GM19467 (cell line): ENCODE measurements around the gene PPP2R5C.
"Not testable (repeated sequence)": the region's sequence is repeated elsewhere in the genome, so short reads cannot be mapped to it uniquely, and the experiment has no call there.

Source experiments
- ATAC-seq: cut with Tn5 transposase; IDR thresholded peaks from one replicate; pipeline ENCODE4 v1.9.1; 2021; ENCODE audit warnings: mild to moderate bottlenecking, moderate library complexity; ENCODE audit not compliant: unreplicated experiment

PPP2R5C gene

DNA sequence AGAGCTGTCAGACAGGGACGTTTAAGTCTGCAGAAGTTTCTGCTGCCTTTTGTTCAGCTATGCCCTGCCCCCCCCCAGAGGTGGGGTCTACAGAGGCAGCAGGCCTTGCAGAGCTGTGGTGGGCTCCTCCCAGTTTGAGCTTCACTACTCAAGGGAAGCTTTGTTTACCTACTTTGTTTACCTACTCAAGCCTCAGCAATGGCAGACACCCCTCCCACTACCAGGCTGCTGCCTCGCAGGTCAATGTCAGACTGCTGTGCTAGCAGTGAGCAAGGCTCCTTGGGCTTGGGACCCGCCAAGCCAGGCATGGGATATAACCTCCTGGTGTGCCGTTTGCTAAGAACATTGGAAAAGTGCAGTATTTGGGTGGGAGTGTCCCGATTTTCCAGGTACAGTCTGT lies 11.8 kb upstream of the PPP2R5C start:
- ATAC-seq, result not testable (repeated sequence)

GRCh38 chr14:101754893-101755292 lies 6.6 kb upstream of the PPP2R5C start:
- no peak for ATAC-seq

DNA sequence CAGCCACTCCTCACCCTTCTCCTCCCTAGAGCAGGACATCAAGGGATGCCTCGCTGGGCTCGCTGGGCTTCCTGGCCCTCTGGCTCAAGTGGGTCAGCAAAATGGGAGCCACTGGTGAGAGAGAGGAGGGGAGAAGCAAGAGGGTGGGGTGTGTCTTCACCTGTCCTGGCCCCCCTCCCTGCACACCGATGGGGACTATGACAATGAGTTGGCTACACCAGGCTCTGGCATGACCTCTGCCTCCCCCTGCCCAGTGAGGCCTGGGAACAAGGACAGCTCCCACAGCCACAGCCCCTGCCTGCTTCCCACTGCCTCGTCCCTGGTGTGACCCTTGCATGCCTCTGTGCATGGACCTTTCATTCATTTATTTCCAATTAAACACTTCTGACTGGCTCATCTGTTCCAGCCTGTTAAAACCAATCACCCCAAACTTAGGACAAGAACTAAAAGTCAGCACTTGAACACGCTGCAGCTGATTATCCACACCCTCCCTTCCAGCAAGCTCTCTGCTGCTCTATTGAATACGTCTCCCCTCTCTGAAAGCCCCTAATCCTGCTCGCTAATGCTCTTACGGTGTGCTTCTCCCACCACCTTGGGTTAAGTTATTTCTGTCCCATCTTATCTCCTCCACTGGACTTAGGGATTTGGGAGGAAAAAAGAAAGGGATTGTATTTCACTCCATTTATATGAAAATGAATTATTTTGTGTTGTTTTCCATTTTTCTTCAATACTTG lies 5.8 kb upstream of the PPP2R5C start:
- ATAC-seq, result no peak

DNA sequence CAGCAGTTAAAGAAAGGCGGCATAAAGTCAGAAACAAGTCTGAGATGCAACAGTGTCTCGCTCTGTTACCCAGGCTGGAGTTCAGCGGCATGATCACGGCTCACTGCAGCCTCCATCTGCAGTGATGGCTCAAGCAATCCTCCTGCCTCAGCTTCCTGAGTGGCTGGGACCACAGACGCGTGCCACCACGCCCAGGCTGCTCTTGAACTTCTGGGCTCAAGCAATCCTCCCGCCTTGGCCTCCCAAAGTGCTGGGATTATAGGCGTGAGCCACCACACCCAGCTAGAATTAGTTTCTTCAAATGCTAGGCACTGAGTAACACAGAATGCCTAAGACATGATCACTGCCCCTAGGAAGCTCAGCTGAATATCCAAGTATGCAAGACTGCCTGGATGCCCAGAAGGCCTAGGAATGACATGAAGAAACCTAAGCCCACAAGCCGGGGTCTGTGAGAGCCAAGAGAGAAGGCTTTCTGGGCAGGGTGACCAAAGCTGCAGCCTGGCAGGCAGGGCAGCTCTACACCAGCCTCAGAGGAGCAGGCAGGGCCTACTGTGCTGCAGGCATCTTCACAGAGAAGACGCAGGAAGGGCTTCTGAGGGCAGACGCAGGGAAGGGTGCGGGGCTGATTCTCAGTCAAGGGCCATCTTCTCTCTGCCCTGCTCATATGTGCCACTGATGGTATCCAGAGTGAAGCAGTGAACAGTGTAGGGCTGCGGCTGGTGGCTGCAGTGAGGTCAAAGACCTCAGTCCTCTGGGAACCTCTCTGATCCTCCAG lies 4.3 kb upstream of the PPP2R5C start:
- no peak for ATAC-seq

DNA sequence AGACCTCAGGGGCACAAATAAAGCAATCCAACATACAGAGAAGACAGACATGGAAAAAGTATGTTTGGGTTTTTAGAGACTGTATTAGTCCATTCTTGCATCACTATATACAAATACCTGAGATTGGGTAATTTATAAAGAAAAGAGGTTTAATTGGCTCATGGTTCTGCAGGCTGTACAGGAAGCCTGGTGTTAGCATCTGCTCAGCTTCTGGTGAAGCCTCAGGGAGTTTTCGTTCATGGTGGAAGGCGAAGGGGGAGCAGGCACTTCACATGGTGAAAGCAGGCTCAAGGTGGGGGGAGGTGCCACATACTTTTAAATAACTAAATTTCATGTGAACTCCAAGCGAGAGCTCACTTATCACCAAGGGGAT lies 3.7 kb upstream of the PPP2R5C start:
- ATAC-seq, result no peak

- no peak for ATAC-seq
Observed at GRCh38 chr14:101758913-101759593, 2.5 kb upstream of the PPP2R5C start.

DNA sequence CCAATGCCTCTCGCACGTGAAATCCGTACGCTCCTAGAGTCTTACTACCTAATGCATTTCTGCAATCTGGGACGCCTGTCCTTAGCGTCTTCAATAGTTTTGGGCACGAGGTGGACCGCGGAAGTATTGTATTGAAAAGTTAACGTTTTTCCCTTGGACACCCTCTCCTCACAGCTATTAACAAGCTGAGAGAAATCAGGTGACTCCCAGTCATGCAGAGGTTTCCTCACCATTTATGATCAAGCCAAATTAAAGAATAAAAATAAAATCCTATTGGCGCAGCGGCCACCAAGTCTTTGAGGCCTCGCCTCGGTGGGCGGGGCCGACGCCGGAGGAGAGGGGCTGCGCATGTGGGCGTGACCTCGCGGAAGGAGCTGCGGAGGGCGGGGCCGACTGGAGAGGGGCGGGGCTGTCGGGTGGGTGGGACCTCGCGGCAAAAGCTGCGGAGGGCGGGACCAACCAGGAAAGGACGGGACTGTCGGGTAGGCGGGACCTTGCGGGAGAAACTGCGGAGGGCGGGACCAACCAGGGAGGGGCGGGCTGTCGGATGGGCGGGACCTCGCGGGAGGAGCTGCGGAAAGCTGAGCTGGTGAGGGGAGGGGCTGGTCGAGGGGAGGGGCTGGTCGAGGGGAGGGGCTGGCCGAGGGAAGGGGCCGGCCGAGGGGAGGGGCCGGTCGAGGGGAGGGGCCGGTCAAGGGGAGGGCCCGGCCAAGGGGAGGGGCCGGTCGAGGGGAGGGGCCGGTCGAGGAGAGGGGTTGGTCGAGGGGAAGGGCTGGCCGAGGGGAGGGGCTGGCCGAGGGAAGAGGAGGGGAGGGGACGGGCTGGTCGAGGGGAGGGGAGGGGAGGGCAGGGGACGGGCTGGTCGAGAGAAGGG lies 1.1 kb upstream of the PPP2R5C start:
- peak; percentile 55 for ATAC-seq

DNA sequence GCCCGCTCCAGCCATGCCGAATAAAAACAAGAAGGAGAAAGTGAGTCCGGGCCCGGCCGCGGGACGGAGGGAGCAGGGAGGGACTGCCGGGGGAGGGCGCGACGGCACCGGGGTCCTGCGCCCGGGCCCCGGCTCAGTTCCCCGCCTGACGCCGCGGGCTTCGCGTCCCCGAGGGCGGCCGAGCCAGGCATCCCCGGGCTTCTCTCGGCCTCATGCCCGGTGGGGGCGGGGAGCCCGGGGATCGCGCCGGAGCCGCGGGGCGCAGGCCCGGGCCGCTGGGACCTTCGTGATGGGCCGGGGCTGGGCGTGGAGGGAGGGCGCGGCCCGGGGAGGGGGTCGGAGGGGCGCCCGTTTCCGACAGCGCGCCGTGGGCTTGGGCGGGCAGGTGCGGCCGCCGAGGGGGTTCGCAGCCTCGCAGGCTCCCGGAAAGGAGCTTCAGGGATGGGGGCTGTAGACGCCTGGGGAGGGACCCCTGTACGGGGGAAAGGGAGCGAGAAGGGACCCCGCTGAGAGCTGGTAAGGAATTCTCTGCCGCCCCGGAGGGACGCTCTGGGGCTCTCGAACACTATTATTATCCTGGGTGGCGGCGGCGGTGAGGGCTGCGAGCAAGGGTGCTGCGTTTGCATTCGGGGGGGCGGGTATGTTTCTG lies 496 bp downstream of the PPP2R5C start:
- no peak for ATAC-seq

- no peak for ATAC-seq
Observed at GRCh38 chr14:101762530-101763101, 1.1 kb downstream of the PPP2R5C start.

DNA sequence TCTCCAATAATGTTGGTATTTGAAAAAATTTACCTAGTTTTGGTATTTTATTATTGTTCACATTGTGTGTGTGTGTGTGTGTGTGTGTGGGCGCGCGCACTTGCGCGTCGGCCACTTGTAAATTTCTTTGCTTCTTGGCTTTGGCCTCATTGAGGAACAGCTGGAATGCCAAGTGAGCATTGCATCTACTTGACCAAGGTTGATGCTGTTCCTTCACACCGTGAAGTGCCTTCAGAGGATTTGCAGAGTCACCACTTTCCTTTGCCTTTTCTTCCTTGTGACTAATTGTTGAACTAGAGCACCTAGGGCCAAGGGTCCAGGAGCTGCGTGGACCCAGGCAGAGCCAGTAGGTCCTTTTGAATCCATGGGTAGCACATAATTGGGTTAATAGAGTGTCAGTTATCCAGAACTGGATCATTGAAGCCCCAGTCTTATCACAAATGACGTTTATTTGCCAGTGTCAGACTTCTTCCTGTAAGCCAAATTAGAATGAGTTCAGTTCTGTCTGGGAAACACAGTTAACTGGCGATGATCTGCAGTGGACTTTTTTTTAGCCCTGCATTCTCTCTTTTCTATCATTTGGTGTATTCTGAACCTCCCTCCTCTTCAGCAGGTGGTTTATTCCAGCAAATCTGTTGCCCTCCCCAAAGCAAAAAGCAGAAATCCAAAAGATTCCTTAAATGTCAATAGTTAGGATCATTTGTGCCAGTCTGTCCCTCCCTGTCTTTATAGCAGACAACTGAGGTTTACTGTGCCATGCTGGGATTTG lies 2.6 kb downstream of the PPP2R5C start:
- no peak for ATAC-seq

- no peak for ATAC-seq
Observed at GRCh38 chr14:101767618-101768362, 6.3 kb downstream of the PPP2R5C start.

DNA sequence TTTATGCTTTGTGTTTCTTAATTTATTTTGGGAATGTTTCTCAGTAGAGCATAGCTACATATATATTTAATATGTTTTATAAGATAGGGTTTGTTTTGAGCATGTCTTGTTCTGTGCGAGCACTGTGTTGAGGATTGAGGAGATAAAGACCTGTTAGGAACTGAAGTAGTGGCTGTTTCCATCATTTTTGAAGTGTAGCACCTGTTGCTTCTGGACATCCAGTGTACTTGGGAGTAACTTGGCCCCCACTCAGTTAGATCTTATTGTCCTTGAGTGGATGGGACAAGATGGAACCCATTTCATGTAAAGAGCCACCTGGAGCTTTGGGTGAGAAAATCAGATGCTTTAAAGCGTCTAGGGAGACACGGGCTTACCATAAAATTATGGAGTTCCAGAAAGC lies 8.7 kb downstream of the PPP2R5C start:
- ATAC-seq, result no peak

DNA sequence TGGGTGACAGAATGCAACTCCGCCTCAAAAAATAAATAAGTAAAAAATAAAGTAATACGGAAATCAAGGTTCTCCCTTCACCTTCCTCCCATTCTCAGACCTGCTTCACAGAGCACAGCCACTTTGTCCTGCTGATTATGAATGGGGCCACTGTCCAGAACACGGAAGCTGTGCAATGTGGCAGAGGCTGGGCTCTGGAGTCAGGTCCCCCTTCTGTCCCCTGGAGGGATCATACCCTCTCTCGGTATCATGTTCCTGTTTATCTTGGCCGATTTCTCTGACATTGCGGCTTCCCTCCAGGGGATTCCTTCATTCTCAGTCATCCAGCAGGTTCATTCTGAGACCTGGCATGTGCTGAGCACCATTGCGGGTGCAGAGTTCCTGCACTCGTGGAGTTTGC lies 11.3 kb downstream of the PPP2R5C start:
- no peak for ATAC-seq

GRCh38 chr14:101773378-101773777 lies 11.9 kb downstream of the PPP2R5C start:
- no peak for ATAC-seq

DNA sequence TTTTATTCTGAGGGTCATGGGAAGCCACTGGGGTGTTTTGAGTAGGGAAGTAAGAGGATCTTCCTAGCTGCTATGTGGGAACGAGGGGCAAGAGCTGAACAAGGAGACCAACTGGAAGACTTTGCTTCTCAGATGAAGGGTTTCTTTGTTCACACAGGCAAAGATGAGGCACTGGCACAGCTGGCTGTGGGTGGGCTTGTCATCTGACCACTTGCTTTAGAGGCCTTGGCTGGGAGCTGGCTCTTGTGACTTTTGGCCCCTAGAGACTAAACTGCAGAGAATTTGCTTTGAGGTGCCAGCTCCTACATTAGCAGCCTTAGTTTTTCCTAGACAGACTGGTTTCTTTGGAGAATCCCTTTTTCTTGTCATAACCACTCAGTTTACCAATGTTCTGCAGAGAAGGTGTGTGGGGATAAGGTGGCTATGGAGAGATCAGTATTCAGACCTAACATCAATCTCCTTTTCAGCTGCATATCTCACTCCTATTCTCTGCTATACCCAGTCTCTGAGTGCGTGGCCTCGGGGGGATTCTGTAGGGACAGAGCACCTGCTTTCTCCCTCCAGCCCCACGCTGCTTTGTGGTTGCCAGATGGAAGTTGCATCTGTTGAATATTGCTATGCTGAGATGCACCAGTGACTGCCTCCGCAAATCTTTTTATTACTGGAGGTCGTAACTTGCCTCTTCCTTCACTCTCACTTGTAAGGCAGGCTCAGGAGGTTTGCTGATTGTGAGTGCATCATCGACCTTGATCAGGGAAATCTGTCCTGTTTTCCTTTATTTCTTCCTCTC lies 12.7 kb downstream of the PPP2R5C start:
- no peak for ATAC-seq

DNA sequence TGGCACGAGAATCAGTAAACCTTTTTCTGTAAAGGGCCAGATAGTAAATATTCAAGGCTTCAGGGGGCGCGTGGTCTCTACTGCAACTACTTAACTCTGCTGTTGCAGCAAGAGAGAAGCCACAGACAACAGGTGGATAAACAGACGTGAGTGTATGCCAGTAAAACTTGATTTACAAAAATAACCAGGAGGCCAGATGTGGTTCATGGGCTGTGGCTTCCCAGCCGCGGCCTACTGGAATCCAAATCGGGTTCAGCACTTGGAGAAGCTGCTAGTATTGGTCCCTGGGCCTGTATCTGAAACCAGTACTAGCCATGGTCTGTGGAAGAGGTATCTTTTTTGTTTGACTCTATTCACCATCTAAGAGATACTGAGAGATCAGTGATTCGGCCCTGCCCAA lies 13.3 kb downstream of the PPP2R5C start:
- no peak for ATAC-seq

- ATAC-seq, result no peak
Observed at GRCh38 chr14:101775826-101776225, 14.3 kb downstream of the PPP2R5C start.

- ATAC-seq, result no peak
Observed at GRCh38 chr14:101776344-101776743, 14.8 kb downstream of the PPP2R5C start.
